Middle frontal gyrus (tissue), 1 donor: ENCODE measurements around the gene MYF6.

Source experiments
- DNase-seq: peaks from one replicate; pipeline ENCODE4 v3.0.0-alpha.2; 2015; ENCODE audit warnings: low spot score; ENCODE audit errors: extremely low spot score

Gene MYF6

DNA sequence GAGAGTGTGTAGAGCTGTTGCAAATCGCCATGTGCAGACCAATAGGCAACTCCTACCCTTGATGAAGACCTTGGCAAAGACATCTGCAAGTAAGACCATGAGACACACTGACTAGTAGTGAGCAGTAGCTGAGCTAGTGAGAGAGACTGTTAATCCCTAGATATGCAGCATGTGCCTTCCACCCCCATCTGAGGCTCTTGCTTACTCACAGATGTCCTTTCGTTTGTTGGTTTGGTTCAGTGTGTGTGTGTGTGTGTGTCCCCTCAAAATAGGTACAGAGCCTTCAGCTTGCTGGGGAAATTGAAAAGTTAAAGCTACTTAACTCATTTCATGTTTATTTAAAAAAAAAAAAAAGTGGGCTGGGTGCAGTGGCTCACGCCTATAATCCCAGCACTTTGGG is 46.8 kb downstream of the MYF6 start:
- no peak for DNase-seq

DNA sequence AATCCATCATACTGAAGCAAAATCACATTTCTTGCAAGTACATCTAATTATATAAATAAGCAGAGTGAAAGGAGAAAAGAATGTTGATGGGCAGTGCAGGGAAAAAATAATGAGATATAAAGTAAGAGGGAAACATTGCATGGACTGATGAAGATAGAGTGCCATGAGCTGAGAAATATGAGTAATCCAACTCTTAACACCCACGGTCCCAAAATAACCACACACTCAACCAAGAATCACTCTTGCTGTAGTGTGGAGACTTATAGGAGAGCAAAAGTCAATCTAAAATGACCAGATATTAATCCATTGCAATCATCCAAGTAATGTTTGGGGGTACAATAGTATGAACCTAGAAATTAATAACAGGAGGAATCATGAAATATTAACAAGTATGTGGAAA is 49.4 kb downstream of the MYF6 start:
- no peak for DNase-seq
